Measurements from ENCODE around the gene FTMT.
"Not testable (repeated sequence)": the region's sequence is repeated elsewhere in the genome, so short reads cannot be mapped to it uniquely, and the experiment has no call there.

FTMT gene

DNA sequence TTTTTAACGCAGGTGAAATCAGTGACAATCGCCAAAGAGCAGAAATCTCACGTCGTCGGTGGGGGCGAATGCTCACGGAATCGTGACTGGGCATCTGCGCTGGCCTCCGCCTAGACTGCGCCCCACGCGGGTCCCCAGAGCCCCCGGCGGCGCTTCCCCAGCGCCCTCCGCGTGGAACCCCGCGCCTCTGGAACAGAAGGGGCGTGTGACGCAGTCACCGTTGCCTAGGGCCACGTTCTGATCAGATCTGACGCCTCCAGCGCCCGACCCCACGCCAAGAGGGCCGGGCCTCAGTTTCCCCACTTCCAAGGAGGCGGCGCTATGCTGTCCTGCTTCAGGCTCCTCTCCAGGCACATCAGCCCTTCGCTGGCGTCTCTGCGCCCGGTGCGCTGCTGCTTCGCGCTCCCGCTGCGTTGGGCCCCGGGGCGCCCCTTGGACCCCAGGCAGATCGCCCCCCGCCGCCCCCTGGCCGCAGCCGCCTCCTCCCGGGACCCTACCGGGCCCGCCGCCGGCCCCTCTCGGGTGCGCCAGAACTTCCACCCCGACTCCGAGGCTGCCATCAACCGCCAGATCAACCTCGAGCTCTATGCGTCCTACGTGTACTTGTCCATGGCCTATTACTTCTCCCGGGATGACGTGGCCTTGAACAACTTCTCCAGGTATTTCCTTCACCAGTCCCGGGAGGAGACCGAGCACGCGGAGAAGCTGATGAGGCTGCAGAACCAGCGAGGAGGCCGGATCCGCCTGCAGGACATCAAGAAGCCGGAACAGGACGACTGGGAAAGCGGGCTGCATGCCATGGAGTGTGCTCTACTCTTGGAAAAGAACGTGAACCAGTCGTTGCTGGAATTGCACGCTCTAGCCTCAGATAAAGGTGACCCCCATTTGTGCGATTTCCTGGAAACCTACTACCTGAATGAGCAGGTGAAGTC is at the start of gene FTMT:
TSS of gene FTMT (plus strand) at position 240 of the 932 bp plus-strand sequence. CDS start at position 322, 82 bp downstream.
- no peak for DNase-seq (ENCODE audit: low spot score)

DNA sequence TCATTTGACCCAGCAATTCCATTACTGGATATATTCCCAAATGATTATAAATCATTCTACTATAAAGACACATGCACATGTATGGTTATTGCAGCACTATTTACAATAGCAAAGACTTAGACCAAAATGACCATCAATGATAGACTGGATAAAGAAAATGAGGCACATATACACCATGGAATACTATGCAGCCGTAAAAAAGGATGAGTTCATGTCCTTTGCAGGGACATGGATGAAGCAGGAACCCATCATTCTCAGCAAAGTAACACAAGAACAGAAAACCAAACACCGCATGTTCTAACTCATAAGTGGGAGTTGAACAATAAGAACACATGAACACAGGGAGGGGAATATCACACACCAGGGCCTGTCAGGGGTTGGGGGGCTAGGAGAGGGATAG is 46.4 kb upstream of the FTMT start:
- DNase-seq (ENCODE audit: low spot score): not testable (repeated sequence)

DNA sequence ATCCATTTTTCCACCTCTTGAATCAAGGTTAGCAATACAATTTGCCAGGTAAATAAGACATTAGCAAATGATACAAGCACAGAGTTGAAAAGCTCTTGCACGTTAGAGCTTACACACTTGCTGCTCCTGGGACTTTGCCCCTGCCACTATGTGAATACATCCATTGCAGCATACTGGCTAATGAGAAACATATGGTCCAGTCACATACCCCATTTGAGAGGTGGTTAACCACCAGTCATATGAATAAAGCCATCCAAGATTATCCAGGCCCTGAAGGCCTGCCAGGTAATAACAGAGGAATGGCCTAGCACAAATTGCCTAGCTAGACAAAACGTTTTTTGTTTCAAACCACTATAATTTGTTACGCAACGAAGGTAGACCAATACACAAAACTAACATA is 45.8 kb upstream of the FTMT start:
- no peak for DNase-seq (ENCODE audit: low spot score)

DNA sequence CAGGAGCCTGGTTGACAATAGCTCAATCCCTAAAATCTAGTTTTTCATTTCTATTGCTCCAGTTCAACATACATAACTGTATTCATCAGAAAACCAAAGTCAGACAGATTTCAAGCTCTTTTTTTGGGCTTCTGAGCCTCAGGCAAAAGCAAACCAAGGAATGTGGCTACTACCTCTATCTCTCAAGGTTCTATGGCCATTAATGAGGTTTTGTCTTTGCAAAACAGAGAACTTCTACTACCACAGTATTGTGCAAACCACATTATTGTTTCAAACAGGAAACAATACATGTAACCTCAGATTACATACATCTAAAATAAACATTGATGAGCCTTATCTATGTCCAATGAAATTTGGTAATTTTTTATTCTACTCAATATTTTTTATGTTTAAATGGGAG is 35.5 kb upstream of the FTMT start:
- DNase-seq (ENCODE audit: low spot score): no peak

DNA sequence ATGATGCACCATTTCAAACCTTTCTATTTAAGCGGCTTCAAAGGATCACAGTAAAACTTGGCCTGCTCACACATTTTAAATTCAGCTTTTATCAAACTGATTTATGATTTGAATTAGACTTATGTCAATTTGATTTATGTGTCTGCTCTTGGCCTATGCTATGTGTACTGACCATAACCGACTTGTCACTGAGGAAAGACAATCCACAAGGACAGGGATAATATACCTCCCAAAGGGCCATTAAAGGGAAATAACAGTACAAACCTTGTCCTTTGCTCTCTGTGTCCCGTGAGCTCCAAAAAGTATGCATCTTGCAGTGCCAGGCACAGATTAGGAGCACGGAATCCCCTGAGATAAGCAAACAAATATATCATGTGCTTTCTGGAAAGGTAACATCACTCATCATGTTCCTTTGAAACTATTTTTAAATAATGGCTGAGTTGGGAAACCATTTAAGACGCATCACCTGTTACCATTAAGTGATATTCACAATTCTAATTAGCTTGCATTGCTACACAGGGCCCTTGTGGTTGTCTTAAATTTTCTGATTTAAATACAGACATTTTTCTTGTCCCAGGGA is 31.9 kb upstream of the FTMT start:
- DNase-seq (ENCODE audit: low spot score): no peak

DNA sequence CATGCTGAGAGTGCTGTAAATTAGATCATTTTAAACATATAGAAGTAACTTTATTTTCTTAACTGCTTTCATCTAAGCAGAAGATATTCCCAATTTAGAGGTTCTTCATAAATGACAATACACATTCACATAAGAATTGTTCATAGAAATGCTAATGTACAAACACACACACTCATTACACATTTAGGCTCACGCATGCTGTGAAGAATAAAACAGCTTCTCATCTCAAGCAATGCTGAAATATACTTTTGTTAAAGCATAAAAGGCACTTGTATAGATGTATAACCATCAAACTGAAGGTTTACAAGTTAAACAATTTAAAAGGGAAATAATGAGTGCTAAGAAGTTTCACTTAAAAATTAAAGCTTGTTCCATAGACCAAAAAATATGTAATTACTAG is 18.1 kb upstream of the FTMT start:
- no peak for DNase-seq (ENCODE audit: low spot score)

DNA sequence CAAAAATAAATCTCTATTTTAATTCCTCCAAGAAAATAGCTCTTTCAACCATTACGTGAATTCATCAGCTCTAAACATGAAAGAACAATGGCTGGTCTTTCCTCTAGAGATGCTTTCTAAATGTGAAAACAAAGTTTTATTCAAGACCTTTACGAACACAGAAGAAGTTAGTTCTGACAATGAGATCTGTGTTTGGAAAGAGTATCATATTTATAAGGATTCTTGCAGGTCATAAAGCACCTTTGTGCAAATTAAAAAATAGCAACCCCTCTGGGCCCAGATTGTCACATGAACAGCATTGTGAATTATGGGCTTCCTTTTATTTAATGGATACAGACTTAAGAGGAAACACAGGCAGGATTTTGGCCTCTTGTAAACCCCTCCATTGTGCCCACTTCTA is 17.7 kb upstream of the FTMT start:
- no peak for DNase-seq (ENCODE audit: low spot score)

DNA sequence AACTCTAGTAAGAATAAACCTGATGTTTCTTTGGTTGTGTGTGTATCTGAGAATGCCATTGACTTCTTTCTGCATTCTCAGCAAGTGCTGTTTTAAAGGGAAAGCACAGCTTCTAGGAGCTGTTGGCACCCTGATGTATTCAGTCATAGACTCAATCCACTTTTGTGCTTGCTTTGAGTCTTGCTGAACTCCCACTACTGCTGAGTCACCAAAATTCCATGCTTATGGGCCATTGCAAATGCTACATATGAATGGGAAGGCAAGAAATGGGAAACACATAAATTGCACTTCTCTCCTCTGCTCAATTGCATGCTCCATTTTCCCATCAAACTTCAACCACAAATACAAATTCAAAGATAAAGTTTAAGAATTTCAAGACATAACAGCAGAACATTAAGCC is 9.8 kb upstream of the FTMT start:
- DNase-seq (ENCODE audit: low spot score): no peak

DNA sequence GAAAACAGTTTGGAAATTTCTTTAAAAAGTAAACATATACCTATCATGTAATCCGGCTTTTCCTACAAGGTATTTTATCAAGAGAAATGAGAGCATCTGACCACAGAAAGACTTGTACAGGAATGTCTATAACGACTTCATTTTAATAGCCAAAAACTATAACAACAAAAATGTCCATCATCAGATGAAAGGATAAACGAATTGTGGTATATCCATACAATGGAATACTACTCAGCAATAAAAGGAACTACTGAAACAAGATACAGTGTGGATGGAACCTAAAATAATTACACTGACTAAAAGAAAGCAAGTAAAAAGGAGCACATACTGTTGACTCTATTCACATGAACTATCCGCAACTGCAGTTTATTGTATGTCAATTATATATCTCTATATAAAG is 1.4 kb upstream of the FTMT start:
- no peak for DNase-seq (ENCODE audit: low spot score)

DNA sequence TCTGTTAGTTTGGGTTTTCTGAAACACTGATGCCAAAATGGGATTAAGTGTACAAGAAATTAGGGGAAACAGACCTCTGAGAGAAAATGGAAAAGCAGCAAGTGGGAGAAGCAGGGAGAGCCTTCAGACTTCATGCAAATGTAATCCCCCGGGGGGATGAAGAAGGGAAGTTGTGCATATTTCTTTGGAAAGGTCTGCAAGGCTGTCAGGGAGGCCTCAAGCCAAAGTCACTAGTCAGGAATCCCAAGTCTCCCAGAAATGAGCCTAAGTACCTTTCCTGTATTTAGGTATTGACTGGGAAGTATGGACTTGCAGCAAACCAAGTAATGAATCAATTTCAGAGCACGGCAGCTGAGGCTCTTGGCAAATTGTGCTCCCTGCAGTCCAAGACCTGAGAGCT is 2.2 kb downstream of the FTMT start:
- DNase-seq (ENCODE audit: low spot score): no peak

DNA sequence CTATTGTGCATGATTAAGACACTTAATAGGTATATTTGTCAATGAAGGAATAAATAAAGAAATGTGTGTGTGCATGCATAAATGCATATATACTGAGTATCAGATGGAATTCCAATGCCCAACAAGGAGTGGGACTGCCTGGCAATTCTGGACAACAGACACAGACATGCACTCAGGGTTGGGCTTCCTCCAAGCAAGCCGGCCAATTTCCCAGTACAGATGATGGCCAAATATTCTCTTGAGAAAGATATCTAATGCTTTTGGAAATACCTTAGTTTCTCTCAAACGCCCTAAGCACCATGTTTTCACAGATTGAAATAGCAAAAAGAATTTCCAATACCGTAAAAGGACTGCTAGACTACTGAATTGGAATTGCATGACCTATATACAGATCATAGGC is 11.1 kb downstream of the FTMT start:
- no peak for DNase-seq (ENCODE audit: low spot score)

DNA sequence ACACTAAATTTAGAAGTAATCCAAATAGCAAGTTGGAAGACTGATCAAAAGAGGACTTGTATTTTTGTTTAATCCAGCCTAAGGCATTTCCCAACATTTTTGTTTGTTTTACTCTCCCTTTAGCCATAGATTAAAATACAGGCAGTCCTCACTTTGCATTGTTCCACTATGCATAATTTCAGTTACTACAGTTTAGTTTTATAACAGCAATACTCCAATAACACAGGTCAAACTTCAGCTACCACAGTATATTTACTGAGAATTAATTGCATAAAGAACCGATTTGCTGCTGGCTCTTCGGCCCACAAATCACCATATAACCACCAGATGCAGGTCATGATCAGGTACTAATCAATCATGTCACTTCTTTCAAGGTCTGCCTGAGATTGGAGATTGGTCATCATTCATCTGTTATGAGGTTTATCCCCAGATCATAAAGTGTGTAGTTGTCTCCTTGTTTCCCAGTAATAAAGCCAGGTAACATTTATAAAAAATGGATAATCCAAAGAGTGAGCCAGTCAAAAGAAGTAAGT is 12.1 kb downstream of the FTMT start:
- DNase-seq (ENCODE audit: low spot score): no peak

DNA sequence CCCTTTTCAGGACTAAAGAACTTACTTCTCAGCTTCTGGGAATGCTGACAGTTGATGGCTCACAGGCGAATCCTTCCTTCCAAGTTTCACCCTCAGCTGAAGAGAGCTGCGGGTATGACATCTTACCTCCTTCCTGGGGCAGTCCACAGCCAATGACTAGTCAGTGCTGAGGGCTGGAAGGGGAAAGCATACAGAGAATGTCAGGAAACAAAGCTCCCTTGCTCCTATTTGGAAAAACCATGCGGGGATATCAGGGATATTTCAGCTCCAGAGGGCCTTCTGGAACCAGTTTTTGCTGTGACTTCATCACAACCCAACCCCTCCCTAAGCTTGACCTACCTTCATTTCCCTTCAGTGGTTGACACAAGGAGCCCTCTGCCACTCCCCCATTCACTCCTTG is 15.7 kb downstream of the FTMT start:
- no peak for DNase-seq (ENCODE audit: low spot score)

DNA sequence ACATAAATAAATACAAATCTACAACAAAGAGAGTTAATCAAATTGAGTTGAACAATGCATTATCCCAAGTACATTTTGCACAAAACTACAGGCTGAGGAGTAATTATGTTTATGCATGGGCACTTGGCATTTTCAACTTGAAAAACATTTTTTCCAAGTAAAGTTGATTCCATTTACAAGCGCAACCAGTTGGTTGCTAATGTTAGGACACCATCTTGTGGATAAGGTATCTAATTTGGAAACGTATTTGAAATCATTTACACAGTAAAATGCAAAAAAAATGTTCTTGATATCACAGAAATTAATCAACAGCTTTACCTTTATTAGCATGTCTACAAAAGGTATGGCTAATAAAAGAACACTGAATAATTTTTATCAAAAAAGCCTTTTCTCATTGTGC is 18.8 kb downstream of the FTMT start:
- DNase-seq (ENCODE audit: low spot score): no peak

DNA sequence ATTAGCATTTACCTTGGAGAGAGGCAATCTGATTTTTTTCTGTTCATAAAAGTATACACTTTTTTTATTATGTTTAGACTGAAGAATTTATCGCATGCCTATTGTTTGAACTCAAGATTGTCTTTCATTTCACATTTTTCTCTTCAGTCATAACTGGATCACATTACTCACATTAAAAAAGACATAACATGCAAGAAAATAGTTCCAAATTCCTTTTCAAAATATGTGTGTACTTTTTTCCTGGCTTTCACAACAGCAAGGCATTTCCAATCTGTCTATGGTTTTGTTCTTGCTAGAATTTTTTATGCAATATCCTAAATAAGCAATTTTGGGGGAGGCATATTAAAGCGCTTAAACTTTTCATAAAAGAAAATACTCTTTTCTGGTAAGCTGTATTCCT is 21.2 kb downstream of the FTMT start:
- no peak for DNase-seq (ENCODE audit: low spot score)

DNA sequence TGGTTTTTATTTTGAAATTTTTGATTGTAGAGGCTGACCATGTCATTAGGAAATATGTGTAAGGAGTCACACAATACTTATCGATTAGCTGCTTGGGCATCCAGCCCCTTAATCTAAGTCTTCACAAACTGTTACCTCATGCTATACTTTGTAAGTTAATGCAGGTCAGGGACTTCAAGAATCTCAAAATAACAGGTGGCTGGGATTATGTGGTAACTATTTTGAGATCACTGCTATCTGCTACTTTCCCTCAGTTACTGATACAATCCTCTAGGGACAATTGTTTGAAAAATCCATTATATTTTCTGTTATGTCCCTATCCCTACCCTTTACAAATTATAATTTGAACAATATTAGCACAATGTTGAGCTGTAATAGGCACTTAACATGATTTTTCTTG is 21.7 kb downstream of the FTMT start:
- DNase-seq (ENCODE audit: low spot score): no peak

DNA sequence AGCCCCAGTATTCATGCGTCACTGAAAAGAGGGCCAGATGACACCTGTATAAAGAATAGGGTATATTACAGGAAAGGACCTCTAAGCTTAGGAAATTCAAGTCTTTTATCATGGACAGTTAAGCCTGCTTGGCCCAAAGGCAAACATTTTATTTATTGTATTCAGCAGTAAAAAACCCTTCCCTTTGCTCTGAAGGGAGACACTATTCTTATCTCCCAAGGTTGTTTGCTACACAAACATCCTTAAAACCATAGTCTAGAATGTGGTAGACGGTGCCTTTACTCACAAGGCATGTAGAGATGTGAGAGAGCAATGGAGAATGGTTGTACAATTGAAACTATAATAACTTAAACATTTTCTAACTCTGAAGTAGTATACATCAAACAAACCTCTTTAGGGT is 33.9 kb downstream of the FTMT start:
- DNase-seq (ENCODE audit: low spot score): no peak

DNA sequence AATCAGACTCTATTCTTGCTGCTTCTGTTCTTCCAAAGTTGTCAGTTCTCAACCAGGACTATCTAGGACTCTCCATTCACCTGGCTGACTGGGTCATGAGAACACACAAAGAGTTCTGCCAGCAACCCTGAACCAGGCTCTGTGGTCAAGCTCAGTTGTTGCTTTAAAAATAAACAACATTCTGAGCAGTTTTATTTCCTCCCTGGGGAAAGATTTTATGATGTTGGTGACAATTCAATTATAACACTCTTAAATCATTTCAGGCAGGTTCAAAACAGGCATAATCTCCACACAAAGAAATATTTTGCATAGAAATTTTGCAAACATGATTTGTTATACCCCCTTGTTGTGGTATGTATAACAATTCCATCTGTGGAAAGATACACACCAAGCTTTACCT is 36.0 kb downstream of the FTMT start:
- DNase-seq (ENCODE audit: low spot score): no peak

DNA sequence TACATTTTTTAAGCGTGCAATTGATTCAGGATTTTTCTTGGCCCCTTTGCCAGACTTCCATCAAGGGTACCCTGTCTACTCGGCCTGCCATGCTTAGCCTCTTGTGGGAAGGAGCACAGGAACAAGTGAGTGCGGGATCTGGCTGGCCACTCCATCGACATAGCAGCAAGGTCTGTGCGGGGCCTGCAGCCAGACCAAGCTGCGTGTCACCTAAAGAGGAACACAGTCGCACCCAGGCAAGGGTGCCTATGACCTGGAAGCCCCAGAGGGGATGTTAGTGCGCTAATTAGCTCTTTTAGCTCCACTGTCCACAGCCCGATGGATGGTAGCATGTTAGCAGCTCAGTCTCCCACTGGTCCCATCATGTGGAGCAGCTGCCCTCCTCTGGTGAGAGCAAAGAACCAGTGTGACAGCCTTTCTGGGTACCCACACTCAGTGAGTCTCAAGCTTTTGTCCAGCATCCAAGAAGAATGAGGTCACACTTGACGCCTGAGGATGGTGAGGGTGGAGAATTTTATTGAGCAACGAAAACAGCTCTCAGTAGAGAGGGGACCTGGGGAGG is 38.7 kb downstream of the FTMT start:
- no peak for DNase-seq (ENCODE audit: low spot score)

DNA sequence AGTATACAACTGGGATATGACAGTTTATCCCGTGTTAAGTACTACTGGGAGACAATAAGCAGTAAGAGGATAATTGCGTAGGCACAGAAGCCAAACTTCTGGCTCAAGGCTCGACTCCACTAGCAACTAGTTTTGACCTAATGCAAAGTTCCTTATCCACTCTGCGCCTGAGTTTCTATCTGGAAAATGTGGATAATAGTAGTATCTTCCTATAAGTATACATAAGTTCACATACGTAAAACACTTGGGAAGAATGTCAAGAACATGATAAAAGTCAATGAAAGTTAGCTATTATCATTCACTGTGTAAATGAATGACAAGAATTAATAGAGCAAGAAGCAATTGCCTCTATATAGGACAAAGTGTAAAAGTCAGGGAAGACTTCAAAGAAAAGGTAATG is 45.7 kb downstream of the FTMT start:
- DNase-seq (ENCODE audit: low spot score): no peak

DNA sequence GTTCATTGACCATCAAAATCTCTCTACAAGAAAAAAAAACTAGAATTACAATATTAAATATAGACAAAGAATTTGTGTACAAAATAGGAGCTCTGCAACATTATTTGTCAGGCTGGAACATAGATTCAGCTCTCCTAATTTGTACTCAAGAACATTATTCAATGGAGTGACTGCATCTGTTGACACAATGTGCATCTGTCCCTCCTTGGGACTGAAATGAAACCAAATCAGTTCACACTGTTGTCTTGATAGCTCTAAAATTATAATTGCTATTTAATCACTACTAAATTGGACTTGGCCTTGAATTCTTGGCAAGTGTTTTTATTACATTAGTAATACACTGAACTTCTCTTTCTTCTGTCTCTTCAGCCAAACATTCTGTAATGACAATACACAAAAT is 47.7 kb downstream of the FTMT start:
- DNase-seq (ENCODE audit: low spot score): no peak
